HepG2 (cell line): ENCODE results near the gene MORC3. TPM values are rescaled to one million over a fixed set of nuclear protein-coding genes. Genes with fewer than 3 reads are reported as not detected.

Experiments
- ARHGAP35 ChIP-seq: sonication (generic); formaldehyde crosslinking; IDR thresholded peaks from 2 replicates; pipeline ENCODE4 v1.9.0; 2022; ENCODE audit warnings: mild to moderate bottlenecking, inconsistent platforms, moderate library complexity, missing genetic modification reagents, borderline replicate concordance
- DPF2 ChIP-seq: sonication (generic); formaldehyde crosslinking; IDR thresholded peaks from 2 replicates; pipeline ENCODE4 v1.4.0; 2020; ENCODE audit warnings: mild to moderate bottlenecking, low read depth, missing genetic modification reagents, borderline replicate concordance
- E2F1 ChIP-seq: sonication (generic); formaldehyde crosslinking; IDR thresholded peaks from 2 replicates; pipeline ENCODE4 v1.5.0; 2020; ENCODE audit warnings: missing genetic modification reagents
- E2F5 ChIP-seq: sonication (generic); formaldehyde crosslinking; conservative IDR thresholded peaks from 2 replicates; pipeline ENCODE4 v1.4.0; 2020; ENCODE audit warnings: missing genetic modification reagents
- HNF4A ChIP-seq: sonication (generic); formaldehyde crosslinking; IDR thresholded peaks from 2 replicates; pipeline ENCODE4 v1.4.0; 2020; ENCODE audit warnings: missing genetic modification reagents
- HOXA7 ChIP-seq: sonication (generic); formaldehyde crosslinking; IDR thresholded peaks from 2 replicates; pipeline ENCODE4 v1.8.1; 2022; ENCODE audit warnings: mild to moderate bottlenecking, missing genetic modification reagents, moderate library complexity
- JUNB ChIP-seq: sonication (generic); formaldehyde crosslinking; IDR thresholded peaks from 2 replicates; pipeline ENCODE4 v1.8.0; 2022; ENCODE audit warnings: missing genetic modification reagents, mild to moderate bottlenecking, borderline replicate concordance
- MZF1 ChIP-seq: sonication (generic); formaldehyde crosslinking; IDR thresholded peaks from 2 replicates; pipeline ENCODE4 v1.8.1; 2023; ENCODE audit warnings: mild to moderate bottlenecking, missing genetic modification reagents, borderline replicate concordance
- PCBP1 ChIP-seq: fragments of 200-400 bp; formaldehyde crosslinking; IDR thresholded peaks from 2 replicates; pipeline ENCODE4 v1.6.1; 2017; ENCODE audit warnings: mild to moderate bottlenecking, low read depth, low read length, borderline replicate concordance
- PHF20 ChIP-seq: sonication (generic); formaldehyde crosslinking; IDR thresholded peaks from 2 replicates; pipeline ENCODE4 v1.5.0; 2020; ENCODE audit warnings: mild to moderate bottlenecking, missing genetic modification reagents
- PHF8 ChIP-seq: sonication (generic); formaldehyde crosslinking; IDR thresholded peaks from 2 replicates; pipeline ENCODE4 v1.5.0; 2020; ENCODE audit warnings: missing genetic modification reagents
- PPARG ChIP-seq: conservative IDR thresholded peaks from 2 replicates; pipeline ENCODE4 v1.6.1; 2016; ENCODE audit warnings: missing biosample characterization, missing genetic modification reagents
- SCMH1 ChIP-seq: sonication (generic); formaldehyde crosslinking; IDR thresholded peaks from 2 replicates; pipeline ENCODE4 v1.9.0; 2021; ENCODE audit warnings: missing genetic modification reagents, mild to moderate bottlenecking, borderline replicate concordance
- SMAD9 ChIP-seq: sonication (generic); formaldehyde crosslinking; IDR thresholded peaks from 2 replicates; pipeline ENCODE4 v1.5.1; 2020; ENCODE audit warnings: mild to moderate bottlenecking, missing genetic modification reagents
- U2AF1 ChIP-seq: fragments of 200-400 bp; formaldehyde crosslinking; optimal IDR thresholded peaks from 2 replicates; pipeline ENCODE3; 2017; ENCODE audit warnings: mild to moderate bottlenecking, low read depth, low read length
- YEATS4 ChIP-seq: sonication (generic); formaldehyde crosslinking; IDR thresholded peaks from 2 replicates; pipeline ENCODE4 v1.4.0; 2020; ENCODE audit warnings: missing genetic modification reagents, borderline replicate concordance
- ZBTB7A ChIP-seq: sonication (generic); formaldehyde crosslinking; IDR thresholded peaks from 2 replicates; pipeline ENCODE4 v1.8.0; 2022; ENCODE audit warnings: mild to moderate bottlenecking, missing genetic modification reagents
- ZFP41 ChIP-seq: sonication (generic); formaldehyde crosslinking; IDR thresholded peaks from 2 replicates; pipeline ENCODE4 v1.4.0; 2020; ENCODE audit warnings: mild to moderate bottlenecking, missing genetic modification reagents, borderline replicate concordance
- ZFP82 ChIP-seq: sonication (generic); formaldehyde crosslinking; IDR thresholded peaks from 2 replicates; pipeline ENCODE4 v1.5.1; 2020; ENCODE audit warnings: mild to moderate bottlenecking, missing genetic modification reagents, borderline replicate concordance
- ZFX ChIP-seq: sonication (generic); formaldehyde crosslinking; IDR thresholded peaks from 2 replicates; pipeline ENCODE4 v1.4.0; 2020; ENCODE audit warnings: mild to moderate bottlenecking, low read depth, missing genetic modification reagents, moderate library complexity
- ZNF124 ChIP-seq: sonication (generic); formaldehyde crosslinking; IDR thresholded peaks from 2 replicates; pipeline ENCODE4 v1.4.0; 2020; ENCODE audit warnings: missing genetic modification reagents
- ZNF572 ChIP-seq: sonication (generic); formaldehyde crosslinking; IDR thresholded peaks from 2 replicates; pipeline ENCODE4 v1.5.1; 2020; ENCODE audit warnings: mild to moderate bottlenecking, missing genetic modification reagents
- ZNF605 ChIP-seq: sonication (generic); formaldehyde crosslinking; IDR thresholded peaks from 2 replicates; pipeline ENCODE4 v1.8.0; 2022; ENCODE audit warnings: mild to moderate bottlenecking, missing genetic modification reagents
- ZNF724P ChIP-seq: sonication (generic); formaldehyde crosslinking; IDR thresholded peaks from 2 replicates; pipeline ENCODE4 v1.8.0; 2022; ENCODE audit warnings: missing genetic modification reagents, borderline replicate concordance
- ZNF75D ChIP-seq: sonication (generic); formaldehyde crosslinking; IDR thresholded peaks from 2 replicates; pipeline ENCODE4 v1.8.1; 2023; ENCODE audit warnings: missing genetic modification reagents, mild to moderate bottlenecking, borderline replicate concordance
- ZNF883 ChIP-seq: sonication (generic); formaldehyde crosslinking; IDR thresholded peaks from 2 replicates; pipeline ENCODE4 v1.5.1; 2020; ENCODE audit warnings: mild to moderate bottlenecking, missing genetic modification reagents; ENCODE audit errors: not compliant biosample characterization
- polyA plus RNA-seq, 8 experiments: library from polyadenylated mRNA; depleted of rRNA in 3 of 8; stranded (reverse) in 7 of 8; unstranded in 1 of 8; fragments of >200 nt; fragmentation: Illumina TruSeq in 4 of 8; extraction: Trizol in 4 of 8; gene quantifications; 2 replicates each; pipeline versions ENCODE4 v1.2.1 to v1.2.3, GENCODE V29; 2011 to 2016; ENCODE audit warnings: low read depth in 4 of 8, missing spikeins in 1 of 8, mixed read lengths in 1 of 8; ENCODE audit not compliant: insufficient read depth in 1 of 8
- total RNA-seq, 5 experiments: library from RNA; depleted of rRNA; stranded (reverse); fragments of >200 nt; fragmentation: Illumina TruSeq; extraction: Trizol; gene quantifications; 2 replicates each; pipeline ENCODE4 v1.2.3, GENCODE V29; 2016; ENCODE audit warnings: low read depth in 1 of 5
- TF ChIP-seq, protein P1 (sequence below): fragments of 450-650 bp; IDR thresholded peaks from 2 replicates; pipeline ENCODE4 v1.6.1; 2017

Gene MORC3
- total and polyA plus RNA-seq, 2 of the 13 experiments (the other 11 are each of a cell fraction or from before 2014, with no cell fraction given): 12.9 to 19.5 TPM

DNA sequence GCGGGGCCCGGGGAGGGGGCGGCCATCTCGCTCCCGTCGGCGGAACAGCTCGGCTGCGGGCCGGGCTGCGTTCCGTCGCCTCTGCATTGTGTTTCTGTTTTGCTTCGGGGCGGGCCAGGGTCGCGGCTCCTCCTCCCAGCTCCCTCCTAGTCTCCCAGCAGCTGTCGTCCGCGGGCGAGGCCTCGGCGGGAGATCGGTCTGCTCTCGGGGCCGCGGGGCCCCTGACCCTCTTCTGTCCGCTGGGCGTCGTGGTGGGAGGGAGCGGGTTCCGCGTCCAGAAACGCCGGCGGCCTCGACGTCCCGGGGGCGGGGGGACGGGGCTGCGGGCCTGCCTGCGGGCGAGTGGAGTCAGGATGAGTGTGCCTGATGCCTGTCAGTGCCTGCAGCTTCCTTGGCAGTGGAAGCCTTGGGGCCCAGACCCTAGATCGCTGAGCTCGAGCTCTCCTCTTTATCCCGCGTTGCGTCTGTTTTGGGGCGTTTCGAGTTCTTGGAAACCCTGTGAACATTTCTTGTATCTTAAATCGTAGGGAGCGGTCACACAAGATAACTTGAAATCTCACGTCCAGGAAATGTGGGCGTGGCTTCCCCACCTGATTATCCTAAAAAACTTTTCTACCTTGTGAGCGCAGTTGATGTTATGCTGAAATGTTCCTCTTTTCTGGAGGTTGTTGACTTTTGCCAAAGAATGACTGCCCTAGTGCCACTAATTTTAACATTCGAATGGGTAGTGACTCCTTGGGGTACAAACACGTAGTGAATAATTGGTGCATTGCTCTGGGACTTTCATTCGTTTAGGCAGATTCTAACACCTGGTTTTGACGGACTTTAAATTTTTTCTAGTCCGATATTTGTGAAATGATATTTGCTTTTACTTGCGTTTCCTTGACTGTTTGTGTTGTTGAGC, 676 bp downstream of the MORC3 start (continued):
- TF ChIP-seq ARHGAP35 (CRISPR knock-in tag): no peak
- TF ChIP-seq PCBP1: no peak
- no peak for TF ChIP-seq HNF4A (CRISPR knock-in tag)
- TF ChIP-seq JUNB (CRISPR knock-in tag): no peak
- no peak for TF ChIP-seq SCMH1 (CRISPR knock-in tag)
- peak; percentile 77; the same call in 1 of the 2 replicates for TF ChIP-seq ZFP82 (CRISPR knock-in tag)
- TF ChIP-seq ZFX (CRISPR knock-in tag): no peak
- no peak for TF ChIP-seq ZNF605 (CRISPR knock-in tag)
- no peak for TF ChIP-seq HOXA7 (CRISPR knock-in tag)
- no peak for TF ChIP-seq ZFP41 (CRISPR knock-in tag)
- no peak for TF ChIP-seq PHF20
- peak; percentile 52; the same call in 1 of the 2 replicates for TF ChIP-seq YEATS4 (CRISPR knock-in tag)
- TF ChIP-seq ZNF883: no peak
- TF ChIP-seq ZNF75D: no peak
- TF ChIP-seq, protein P1, sequence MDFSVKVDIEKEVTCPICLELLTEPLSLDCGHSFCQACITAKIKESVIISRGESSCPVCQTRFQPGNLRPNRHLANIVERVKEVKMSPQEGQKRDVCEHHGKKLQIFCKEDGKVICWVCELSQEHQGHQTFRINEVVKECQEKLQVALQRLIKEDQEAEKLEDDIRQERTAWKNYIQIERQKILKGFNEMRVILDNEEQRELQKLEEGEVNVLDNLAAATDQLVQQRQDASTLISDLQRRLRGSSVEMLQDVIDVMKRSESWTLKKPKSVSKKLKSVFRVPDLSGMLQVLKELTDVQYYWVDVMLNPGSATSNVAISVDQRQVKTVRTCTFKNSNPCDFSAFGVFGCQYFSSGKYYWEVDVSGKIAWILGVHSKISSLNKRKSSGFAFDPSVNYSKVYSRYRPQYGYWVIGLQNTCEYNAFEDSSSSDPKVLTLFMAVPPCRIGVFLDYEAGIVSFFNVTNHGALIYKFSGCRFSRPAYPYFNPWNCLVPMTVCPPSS: no peak
- no peak for TF ChIP-seq U2AF1
- TF ChIP-seq ZNF724P (CRISPR knock-in tag): no peak
- TF ChIP-seq DPF2 (CRISPR knock-in tag): no peak
- peak; percentile 68 for TF ChIP-seq PHF8 (CRISPR knock-in tag)
- no peak for TF ChIP-seq PPARG (CRISPR knock-in tag)
- TF ChIP-seq ZNF572: no peak
- 0 out of 2 replicates have a peak, but pooled peaks have one; percentile 32 for TF ChIP-seq E2F1
- no peak for TF ChIP-seq MZF1 (CRISPR knock-in tag)
- no peak for TF ChIP-seq SMAD9 (CRISPR knock-in tag)
- no peak for TF ChIP-seq ZNF124 (CRISPR knock-in tag)
- TF ChIP-seq ZBTB7A (CRISPR knock-in tag): 0 out of 2 replicates have a peak, but pooled peaks have one; percentile 9
- no peak for TF ChIP-seq E2F5 (CRISPR knock-in tag)
